Measurements from ENCODE around the gene FOXD1.
A peak's percentile ranks its signal among the peaks of the same experiment; 100 is the strongest.

- peak; percentile 15 to 47 (median 30) for TF ChIP-seq CTCF (IDR thresholded peaks at IDR 0.05)
- no peak for TF ChIP-seq POLR2A (IDR thresholded peaks at IDR 0.05)
These were observed 5.9 kb upstream of the FOXD1 start for GRCh38 chr5:73454379-73455036.

Data from uterus (tissue), 2 donors.